AG10803 (cell line): Measurements from ENCODE around the gene OIP5.
"Not testable (repeated sequence)": the region's sequence is repeated elsewhere in the genome, so short reads cannot be mapped to it uniquely, and the experiment has no call there.

Experiments used
- DNase-seq: peaks from one replicate; pipeline ENCODE4 v3.0.0; 2010; ENCODE audit warnings: low read depth
- H3K4me3 ChIP-seq: 2 replicates; pipeline ENCODE4 v1.5.1; 2011; ENCODE audit warnings: mild to moderate bottlenecking, low read length, control low read depth
- TF ChIP-seq, protein P1 (sequence below): conservative IDR thresholded peaks from 2 replicates; pipeline ENCODE4 v1.5.1; 2011; ENCODE audit warnings: mild to moderate bottlenecking, low read length, control low read depth, inconsistent platforms

The OIP5 gene

DNA sequence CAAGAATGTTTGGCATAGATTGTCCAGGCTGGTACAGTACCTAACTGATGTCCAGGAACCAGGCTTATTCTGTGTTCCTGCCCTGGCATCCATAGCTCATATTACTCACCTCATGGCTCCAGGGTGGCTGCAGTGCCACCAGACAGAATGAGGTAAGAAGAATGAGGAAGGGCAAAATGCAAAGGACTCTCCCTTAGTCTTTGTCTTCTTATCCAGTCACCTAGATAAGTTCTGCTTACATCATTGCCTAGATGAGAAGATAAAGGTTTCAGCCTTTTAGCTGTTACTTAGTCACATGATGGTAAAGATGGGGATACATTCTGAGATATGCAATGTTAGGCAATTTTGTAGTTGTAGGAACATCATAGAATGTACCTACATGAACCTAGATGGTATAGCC lies 55.6 kb downstream of the OIP5 start:
- no peak for DNase-seq
- no peak overlapping the region for H3K4me3 ChIP-seq
- TF ChIP-seq, protein P1, sequence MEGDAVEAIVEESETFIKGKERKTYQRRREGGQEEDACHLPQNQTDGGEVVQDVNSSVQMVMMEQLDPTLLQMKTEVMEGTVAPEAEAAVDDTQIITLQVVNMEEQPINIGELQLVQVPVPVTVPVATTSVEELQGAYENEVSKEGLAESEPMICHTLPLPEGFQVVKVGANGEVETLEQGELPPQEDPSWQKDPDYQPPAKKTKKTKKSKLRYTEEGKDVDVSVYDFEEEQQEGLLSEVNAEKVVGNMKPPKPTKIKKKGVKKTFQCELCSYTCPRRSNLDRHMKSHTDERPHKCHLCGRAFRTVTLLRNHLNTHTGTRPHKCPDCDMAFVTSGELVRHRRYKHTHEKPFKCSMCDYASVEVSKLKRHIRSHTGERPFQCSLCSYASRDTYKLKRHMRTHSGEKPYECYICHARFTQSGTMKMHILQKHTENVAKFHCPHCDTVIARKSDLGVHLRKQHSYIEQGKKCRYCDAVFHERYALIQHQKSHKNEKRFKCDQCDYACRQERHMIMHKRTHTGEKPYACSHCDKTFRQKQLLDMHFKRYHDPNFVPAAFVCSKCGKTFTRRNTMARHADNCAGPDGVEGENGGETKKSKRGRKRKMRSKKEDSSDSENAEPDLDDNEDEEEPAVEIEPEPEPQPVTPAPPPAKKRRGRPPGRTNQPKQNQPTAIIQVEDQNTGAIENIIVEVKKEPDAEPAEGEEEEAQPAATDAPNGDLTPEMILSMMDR: no peak

DNA sequence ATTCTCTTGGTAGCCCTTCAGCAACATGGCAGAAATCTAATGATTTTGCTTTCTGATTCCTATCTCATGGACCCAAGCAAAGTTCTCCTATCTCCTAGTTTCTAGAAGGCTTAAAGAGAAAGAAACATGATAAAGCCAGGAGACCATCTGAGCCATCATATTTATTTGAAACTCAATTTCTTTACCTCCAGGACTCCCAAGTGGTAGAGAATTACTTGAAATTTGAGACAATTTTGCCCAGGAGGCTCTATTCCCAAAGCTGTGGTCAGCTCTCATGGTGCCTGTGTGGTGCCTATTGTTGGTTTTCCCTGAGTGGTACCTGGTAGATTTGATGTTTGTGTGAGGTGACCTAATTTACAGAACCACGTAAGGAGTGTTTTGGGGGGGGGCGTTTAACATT lies 62.5 kb downstream of the OIP5 start:
- DNase-seq: no peak
- TF ChIP-seq, protein P1: no peak
- no peak overlapping the region for H3K4me3 ChIP-seq

DNA sequence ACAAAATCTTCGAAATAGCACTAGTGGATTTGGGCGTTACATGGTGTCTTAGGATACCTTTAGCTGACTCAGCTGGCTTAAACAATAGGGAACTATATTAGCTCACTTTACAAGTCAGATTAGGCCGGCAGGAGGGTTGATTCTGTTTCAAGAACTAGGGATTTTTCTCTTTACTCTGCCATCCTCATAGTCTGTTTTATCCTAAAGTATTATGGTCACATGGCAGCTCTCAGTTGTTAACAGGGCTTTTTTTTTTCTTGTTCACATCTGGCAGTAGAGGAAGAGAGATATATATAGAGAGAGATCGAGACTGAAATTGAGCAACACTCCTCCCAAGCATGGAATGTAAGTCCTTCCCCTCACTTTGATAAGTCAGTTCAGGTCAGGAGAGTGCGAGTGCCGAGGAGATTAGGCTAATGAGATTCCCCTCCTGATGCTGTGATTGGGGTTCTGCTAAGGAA lies 68.5 kb downstream of the OIP5 start:
- no peak overlapping the region for H3K4me3 ChIP-seq
- TF ChIP-seq, protein P1: no peak
- DNase-seq: peak; percentile 55

DNA sequence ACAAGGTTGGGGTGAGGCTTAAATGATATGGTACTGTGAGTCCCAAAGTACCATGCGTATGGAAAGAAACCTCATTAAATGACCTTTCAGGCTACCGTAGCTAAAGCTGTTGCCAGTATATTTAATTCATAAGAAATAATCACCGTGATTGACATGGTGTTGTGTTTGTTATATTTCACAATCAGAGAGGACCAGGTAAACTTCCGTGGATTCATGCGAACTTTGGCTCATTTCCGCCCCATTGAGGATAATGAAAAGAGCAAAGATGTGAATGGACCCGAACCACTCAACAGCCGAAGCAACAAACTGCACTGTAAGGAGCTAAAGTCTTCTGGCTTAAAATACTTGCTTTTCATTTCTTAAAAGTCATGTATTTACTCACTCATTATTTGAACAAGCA lies 69.8 kb downstream of the OIP5 start:
- no peak for DNase-seq
- H3K4me3 ChIP-seq: no peak overlapping the region
- TF ChIP-seq, protein P1: no peak

DNA sequence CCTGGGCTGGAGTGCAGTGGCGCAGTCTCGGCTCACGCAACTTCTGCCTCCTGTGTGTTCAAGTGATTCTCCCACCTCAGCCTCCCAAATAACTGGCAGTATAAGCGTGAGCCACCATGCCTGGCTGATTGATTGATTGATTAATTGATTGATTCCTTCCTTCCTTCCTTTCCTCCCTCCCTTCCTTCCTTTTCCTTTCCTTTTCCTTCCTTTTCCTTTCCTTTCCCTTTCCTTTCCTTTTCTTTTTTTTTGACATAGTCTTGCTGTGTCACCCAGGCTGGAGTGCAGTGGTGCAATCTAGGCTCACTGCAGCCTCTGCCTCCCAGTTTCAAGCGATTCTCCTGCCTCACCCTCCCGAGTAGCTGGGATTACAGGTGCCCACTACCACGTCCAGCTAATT lies 71.5 kb downstream of the OIP5 start:
- not testable (repeated sequence) for H3K4me3 ChIP-seq, DNase-seq

DNA sequence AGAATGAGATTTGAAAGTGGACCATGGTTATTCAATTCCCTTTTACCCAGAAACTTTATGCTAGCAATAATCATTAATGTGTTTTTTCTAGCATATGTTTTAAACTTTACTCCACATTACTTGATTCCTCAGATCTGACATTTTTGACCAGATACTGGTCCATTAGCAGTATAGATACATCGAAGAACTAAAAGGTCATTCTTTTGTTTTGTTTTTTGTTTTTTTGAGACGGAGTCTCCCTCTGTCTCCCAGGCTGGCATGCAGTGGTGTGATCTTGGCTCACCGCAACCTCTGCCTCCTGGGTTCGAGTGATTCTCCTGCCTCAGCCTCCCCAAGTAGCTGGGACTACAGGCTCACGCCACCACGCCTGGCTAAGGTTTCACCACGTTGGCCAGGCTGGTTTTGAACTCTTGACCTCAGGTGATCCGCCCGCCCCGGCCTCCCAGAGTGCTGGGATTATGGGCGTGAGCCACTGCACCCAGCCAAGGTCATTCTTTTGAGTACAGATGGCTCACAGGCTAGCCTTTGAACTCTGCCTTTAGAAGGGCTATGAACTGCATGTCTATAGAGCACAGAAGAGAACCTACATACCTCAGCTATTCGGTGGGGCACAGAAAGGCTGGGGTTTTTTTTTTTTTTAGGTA lies 72.7 kb downstream of the OIP5 start:
- H3K4me3 ChIP-seq: no peak overlapping the region
- TF ChIP-seq, protein P1: no peak
- DNase-seq: no peak
